LNCAP (cell line): ENCODE measurements around the gene NCAN.

Experiments used
- TF ChIP-seq, protein P1 (sequence below): fragments of 450-650 bp; IDR thresholded peaks from 2 replicates; pipeline ENCODE4 v1.5.1; 2017; ENCODE audit warnings: mild to moderate bottlenecking

NCAN gene

DNA sequence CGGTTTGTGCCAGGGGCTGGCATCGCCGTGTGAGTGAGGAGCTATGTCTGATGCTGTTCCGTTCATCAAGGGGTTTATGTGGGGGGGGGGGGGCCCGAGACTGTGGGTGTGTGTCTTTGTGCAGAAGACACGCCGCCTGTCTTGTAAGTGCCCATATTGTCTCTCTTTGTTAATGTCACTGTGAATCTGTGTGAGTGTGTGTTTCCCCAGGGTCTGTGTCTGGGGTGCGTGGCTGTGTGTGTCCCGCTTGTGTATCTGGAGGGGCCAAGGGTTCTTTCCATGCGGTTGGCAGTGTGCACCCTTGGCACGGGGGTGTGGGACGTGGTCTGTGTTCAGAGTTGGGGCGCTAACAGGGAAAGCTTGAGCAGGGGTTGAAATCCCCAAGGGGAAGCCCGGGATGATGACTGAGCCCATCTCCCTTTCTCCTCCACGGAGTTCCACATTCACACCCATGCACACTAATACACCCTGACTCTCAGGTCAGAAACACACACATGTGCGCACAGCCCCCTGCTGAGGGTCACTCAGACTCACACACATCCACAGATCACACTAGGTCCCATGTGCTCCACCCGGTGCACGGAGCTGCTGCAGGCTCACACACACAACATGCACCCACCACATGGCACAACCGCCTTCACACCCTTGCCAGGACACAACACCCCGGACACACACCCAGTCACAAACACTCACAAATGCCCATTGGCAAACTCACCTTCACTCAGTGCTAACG lies 1.8 kb downstream of the NCAN start:
- TF ChIP-seq, protein P1, sequence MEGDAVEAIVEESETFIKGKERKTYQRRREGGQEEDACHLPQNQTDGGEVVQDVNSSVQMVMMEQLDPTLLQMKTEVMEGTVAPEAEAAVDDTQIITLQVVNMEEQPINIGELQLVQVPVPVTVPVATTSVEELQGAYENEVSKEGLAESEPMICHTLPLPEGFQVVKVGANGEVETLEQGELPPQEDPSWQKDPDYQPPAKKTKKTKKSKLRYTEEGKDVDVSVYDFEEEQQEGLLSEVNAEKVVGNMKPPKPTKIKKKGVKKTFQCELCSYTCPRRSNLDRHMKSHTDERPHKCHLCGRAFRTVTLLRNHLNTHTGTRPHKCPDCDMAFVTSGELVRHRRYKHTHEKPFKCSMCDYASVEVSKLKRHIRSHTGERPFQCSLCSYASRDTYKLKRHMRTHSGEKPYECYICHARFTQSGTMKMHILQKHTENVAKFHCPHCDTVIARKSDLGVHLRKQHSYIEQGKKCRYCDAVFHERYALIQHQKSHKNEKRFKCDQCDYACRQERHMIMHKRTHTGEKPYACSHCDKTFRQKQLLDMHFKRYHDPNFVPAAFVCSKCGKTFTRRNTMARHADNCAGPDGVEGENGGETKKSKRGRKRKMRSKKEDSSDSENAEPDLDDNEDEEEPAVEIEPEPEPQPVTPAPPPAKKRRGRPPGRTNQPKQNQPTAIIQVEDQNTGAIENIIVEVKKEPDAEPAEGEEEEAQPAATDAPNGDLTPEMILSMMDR = no peak

DNA sequence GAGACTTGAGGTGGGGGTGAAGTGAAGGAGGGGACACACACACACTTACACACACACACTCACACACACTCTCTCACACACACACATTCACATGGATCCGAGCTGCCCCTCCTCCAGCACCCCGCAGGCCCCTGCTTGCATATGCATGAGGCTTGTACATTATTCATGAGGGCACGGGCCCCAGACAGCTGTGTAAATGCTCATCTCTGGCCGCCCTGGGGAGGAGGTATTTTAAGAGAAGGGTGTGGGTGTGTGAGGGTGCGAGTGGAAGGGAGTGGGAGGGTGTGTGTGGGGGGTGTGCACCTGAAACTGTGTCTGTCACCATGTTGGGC lies 2.4 kb downstream of the NCAN start:
- TF ChIP-seq, protein P1 = no peak

DNA sequence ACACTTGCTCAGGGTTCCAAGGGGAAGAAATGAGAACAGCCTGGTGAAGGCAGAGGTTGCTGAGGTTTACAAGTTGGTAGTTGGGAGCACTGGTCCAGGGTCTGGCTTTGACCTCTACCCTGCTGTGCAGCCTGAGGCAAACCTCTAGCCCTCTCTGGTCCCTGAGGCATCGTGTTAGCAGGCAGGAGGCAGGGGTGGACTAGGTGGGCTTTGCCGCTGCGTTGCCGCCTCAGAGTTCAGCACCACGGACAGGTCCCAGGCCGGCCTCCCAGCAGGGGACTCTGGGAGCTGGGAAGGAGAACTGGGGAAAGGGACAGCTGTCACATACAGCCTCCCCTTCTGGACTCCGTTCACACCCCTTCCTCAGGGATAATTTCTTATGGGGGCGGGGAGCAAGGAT lies 3.1 kb downstream of the NCAN start:
- TF ChIP-seq, protein P1 = no peak

DNA sequence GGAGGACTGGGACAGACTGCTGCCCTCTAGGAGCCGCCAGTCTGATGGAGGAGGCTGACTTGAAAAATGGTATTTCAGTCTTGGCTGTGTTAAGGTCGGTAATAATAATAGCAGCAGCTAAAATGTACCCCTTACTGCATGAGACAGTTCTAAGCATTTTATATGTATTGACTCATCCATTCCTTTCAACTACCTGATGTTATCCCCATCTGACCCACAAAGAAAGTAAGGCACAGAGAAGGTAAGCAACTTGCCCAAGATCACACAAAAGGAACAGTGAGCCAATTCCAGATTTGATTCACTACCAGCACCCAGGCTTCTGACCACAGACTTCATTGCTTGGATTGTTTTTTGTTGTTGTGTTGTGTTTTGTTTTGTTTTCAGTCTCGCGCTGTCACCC lies 4.0 kb downstream of the NCAN start:
- TF ChIP-seq, protein P1 = no peak

DNA sequence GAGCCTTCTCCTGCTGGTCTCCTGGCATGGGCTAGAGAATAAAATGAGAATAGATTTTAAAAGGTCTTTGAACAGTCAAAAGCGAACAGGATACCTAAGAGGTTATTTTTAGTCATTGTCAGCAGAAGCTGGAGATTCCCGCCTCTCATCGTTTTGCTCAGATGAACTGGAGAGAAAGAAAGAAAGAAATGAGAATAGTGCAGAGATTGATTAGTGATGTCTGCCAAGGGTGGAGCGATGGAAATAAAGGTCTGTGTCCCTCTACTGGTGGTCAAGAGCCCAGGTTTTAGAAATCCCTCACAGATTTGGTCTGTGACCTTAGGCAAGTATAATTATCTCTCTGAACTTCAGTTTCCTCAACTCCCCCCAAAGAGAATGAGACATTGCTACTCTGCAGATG lies 5.3 kb downstream of the NCAN start:
- TF ChIP-seq, protein P1 = 0 out of 2 replicates have a peak, but pooled peaks have one; percentile 16

DNA sequence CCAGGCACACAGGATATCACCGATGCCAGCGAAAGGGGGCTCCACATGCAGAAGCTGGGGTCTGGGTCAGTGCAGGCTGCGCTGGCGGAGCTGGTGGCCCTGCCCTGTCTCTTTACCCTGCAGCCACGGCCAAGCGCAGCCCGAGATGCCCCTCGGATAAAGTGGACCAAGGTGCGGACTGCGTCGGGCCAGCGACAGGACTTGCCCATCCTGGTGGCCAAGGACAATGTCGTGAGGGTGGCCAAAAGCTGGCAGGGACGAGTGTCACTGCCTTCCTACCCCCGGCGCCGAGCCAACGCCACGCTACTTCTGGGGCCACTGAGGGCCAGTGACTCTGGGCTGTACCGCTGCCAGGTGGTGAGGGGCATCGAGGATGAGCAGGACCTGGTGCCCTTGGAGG lies 7.2 kb downstream of the NCAN start:
- TF ChIP-seq, protein P1 = no peak

DNA sequence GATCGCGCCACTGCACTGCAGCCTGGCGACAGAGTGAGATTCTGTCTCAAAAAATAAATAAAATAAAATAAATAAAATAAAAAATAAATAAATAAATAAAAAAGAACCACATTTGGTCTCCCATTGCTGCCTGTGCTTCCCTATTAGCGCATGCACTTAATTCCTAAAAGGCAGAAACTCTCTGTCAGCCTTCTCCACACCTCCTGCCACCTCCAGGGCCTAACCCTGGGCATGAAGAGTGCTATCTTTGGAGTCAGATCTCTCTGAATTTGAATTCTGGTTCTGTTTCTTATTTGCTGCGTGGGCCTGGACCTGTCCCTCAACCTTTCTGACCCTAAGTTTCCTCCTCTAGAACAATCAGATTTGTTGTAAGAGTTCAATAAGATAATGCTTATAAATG lies 11.3 kb downstream of the NCAN start:
- TF ChIP-seq, protein P1 = no peak

DNA sequence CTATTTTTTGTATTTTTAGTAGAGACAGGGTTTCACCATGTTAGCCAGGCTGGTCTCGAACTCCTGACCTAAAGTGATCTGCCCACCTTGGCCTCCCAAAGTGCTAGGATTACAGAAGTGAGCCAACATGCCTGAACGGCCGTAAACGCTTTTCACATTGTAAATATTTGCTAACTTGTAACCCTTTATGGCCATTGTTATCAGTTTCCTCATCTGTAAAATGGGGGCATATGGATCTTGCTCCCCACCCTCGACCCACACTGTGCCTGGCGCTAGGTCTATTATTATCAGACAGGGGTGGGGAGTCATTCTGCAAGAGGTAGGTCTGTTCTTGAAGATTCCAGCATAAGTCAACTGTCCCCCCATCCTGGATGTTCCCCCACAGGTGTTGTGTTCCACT lies 11.9 kb downstream of the NCAN start:
- TF ChIP-seq, protein P1 = no peak
